ENCODE measurements around the gene TIAM2. TPM values are rescaled to one million over a fixed set of nuclear protein-coding genes. Genes with fewer than 3 reads are reported as not detected.
"Not testable (repeated sequence)": the region's sequence is repeated elsewhere in the genome, so short reads cannot be mapped to it uniquely, and the experiment has no call there.

Gene TIAM2
- total RNA-seq, 2 experiments from 2014 or later = 4.9 to 5.6 TPM

DNA sequence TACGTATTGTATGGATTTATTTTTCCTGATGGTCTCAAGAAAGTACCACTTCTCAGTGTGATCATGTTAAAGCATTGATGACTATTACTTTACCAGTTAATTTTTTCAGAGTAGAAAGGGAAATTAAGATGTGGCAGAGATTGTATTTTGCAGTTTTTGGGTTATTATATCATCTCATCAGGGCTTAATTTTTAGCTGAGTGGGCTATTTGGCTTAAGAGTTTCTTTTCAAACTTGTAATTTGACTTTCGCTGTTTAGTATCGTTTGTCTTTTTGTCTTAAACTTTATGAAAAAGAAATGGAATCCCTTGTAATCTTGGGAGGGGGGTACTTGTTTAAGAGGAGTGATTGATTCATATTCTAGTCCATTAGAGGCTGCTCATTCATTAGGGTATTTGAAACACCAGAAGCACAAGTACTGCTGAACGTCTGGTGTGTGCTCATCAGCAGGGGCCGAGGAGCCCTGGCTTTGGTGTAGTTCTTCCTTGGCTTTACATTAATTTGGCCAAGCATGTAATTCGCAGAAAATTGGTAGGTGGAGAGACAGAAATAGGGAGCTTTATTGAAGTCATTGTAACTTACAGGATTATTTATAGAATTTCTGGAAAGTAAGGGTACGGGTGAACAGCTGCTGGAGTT, 112.4 kb downstream of the TIAM2 start:
- no peaks in the 10 kb centered on the region for H3K27me3 Mint-ChIP-seq
- H3K4me3 Mint-ChIP-seq = no peak overlapping the region
- no peaks in the 10 kb centered on the region for H3K9me3 Mint-ChIP-seq
- POLR2A ChIA-PET = no interaction called here
- CTCF ChIA-PET = interaction anchor here (0.9 kb wide), 1 partner anchor 24 kb away, joined by 3 read pairs; no protein-coding TSS in a partner anchor
- no peak for DNase-seq
- H3K36me3 Mint-ChIP-seq (ENCODE audit: low read depth) = no peaks in the 10 kb centered on the region
- H3K4me1 Mint-ChIP-seq = peaks cover 22% of the 10 kb centered on the region
- H3K27ac Mint-ChIP-seq = peak overlapping the region; percentile 62

DNA sequence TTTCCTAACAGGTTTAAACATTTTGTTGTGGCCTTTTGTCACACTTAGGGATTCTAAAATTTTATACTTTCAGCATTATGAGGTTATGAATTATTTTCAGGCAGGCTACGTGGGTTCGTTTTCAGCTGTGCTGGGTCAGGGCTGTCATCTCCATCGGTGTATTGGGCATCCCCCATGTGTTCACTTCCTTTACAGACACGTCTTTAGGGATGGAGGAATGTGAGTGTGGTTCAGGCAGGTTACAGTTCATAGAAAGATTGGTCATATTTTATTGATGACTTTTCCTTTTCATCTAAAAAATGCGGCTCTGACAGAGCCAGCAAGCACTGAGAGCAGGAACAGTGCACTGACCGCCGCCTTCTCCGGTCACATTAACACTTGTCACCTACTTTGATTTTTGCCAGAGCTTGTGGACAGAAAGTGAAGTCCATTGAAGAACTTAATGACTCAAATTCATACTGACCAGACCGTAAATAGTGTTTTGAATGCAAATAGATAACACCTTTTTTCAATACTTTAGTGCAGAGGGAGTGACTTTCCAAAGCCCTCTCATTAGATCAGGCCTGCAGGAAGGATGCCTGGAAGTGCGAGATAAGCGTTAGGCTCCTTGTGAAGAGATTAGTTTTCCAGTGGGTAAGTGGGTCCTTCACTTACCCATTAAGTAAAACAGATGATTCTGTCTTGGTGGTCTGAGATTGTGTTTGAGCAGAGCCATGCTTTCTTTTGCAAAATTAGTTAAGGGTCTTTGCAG, 113.1 kb downstream of the TIAM2 start:
- H3K9me3 Mint-ChIP-seq = no peaks in the 10 kb centered on the region
- peaks cover 22% of the 10 kb centered on the region for H3K4me1 Mint-ChIP-seq
- H3K27me3 Mint-ChIP-seq = no peaks in the 10 kb centered on the region
- H3K4me3 Mint-ChIP-seq = peak overlapping the region; percentile 10
- no peak for DNase-seq
- POLR2A ChIA-PET = no interaction called here
- no peaks in the 10 kb centered on the region for H3K36me3 Mint-ChIP-seq (ENCODE audit: low read depth)
- CTCF ChIA-PET = interaction anchor here (0.9 kb wide), 1 partner anchor 24 kb away, joined by 3 read pairs; no protein-coding TSS in a partner anchor
- H3K27ac Mint-ChIP-seq = peak overlapping the region; percentile 33

DNA sequence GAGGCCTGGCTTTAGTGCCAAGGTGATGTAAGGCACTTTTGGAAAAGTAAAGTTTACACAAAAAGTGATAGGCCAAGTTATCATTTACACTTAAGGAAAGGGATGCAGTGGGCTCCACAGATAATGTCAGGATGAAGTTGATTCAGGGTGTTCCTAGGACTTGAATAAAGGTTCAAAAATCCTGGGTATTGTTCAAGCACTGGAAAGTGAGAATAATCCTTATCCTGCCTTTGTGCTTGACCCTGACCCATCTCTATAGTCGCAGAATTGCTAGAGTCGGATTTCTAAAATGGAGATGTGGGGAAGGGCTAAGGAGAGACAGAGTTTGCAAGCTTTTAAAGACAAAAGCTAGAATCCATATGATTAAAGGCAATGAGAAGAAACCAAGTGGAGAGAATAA, 115.6 kb downstream of the TIAM2 start:
- no peak overlapping the region for H3K4me3 Mint-ChIP-seq
- ChIA-PET CTCF (interaction anchor here (0.7 to 1.7 kb wide), 2 partner anchors 10 to 18 kb away, joined by 3 to 4 read pairs; no protein-coding TSS in a partner anchor), POLR2A (no interaction called here)
- no peak for DNase-seq
- no peaks in the 10 kb centered on the region for H3K27me3 Mint-ChIP-seq
- H3K36me3 Mint-ChIP-seq (ENCODE audit: low read depth) = no peaks in the 10 kb centered on the region
- H3K9me3 Mint-ChIP-seq = no peaks in the 10 kb centered on the region
- peaks cover 18% of the 10 kb centered on the region for H3K4me1 Mint-ChIP-seq
- no peak overlapping the region for H3K27ac Mint-ChIP-seq

DNA sequence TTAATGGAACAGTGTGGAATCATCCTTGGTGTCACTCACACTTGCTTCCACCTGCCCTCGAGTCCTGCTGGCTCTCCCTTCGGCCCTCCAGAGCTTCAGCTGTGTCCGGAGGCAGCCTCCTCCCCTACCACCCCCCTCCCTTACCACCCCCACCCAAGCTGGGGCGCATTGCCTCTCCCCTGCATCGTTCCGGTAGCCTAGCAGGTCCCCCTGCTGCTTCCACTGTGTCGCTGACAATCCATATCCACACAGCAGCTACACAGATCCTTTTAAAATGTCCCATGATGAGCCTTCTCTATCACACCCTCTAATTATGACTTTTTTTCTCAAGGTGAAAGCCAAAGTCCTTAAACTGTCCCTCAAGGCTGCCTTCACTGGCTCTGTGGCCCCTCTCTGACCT, 117.6 kb downstream of the TIAM2 start:
- ChIA-PET CTCF (no interaction called here), POLR2A (no interaction called here)
- Mint-ChIP-seq H3K9me3 (no peaks in the 10 kb centered on the region), H3K36me3 (ENCODE audit: low read depth) (no peaks in the 10 kb centered on the region), H3K4me1 (peaks cover 4% of the 10 kb centered on the region), H3K4me3 (no peak overlapping the region), H3K27me3 (no peaks in the 10 kb centered on the region), H3K27ac (no peak overlapping the region)
- DNase-seq = no peak

DNA sequence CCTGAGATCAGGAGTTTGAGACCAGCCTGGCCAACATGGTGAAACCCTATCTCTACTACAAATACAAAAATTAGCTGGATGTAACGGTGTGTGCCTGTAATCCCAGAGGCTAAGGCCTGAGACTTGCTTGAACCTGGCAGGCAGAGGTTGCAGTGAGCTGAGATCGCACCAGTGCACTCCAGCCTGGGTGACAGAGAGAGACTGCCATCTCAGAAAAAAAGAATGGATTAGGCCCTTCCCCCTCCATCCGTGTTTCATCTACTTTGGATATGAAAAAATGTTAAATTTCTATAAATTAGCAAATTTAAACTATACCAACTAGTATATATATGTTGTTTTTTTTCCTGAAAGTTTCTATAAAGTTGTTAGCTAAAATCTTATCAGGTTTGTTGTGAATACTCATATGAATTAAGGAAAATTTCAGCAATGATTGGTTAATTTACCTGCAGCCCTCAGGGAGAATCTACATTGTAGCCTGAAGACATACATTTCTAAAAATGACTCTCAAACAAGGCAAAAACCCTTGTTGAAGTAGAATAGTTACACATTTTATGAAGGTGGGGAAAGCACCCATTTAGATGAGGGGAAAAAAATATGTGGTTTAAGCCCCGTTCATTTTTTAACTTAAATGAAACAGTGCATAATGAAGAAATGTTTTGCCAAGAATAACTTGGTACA, 120.9 kb downstream of the TIAM2 start:
- no peaks in the 10 kb centered on the region for H3K4me1 Mint-ChIP-seq
- no peak overlapping the region for H3K4me3 Mint-ChIP-seq
- H3K27me3 Mint-ChIP-seq = no peaks in the 10 kb centered on the region
- H3K36me3 Mint-ChIP-seq (ENCODE audit: low read depth) = no peaks in the 10 kb centered on the region
- CTCF ChIA-PET = interaction anchor here (1.4 kb wide), 1 partner anchor 55 kb away, joined by 4 read pairs; no protein-coding TSS in a partner anchor
- no peak for DNase-seq
- H3K27ac Mint-ChIP-seq = no peak overlapping the region
- POLR2A ChIA-PET = no interaction called here
- no peaks in the 10 kb centered on the region for H3K9me3 Mint-ChIP-seq

DNA sequence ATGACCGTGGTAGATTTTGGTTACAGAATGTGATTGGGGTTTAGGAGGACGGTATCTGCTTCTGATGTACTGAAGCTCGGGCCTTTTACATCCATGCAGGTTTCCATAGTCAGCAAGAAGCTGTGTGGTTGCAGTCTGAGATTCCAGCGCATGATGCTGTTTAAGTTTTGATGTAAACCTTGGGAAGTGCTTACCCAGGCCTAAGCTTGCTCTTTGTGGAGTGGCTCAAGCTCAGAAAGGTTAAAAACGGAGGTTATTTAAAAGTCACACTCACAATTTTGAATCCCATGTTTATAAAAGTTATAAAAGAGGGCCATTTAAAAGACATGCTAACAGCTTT, 121.4 kb downstream of the TIAM2 start:
- Mint-ChIP-seq H3K36me3 (ENCODE audit: low read depth) (no peaks in the 10 kb centered on the region), H3K4me1 (no peaks in the 10 kb centered on the region), H3K4me3 (no peak overlapping the region), H3K27me3 (no peaks in the 10 kb centered on the region), H3K27ac (no peak overlapping the region), H3K9me3 (no peaks in the 10 kb centered on the region)
- POLR2A ChIA-PET = no interaction called here
- CTCF ChIA-PET = interaction anchor here (1.4 kb wide), 1 partner anchor 54 kb away, joined by 4 read pairs; no protein-coding TSS in a partner anchor
- DNase-seq = no peak

DNA sequence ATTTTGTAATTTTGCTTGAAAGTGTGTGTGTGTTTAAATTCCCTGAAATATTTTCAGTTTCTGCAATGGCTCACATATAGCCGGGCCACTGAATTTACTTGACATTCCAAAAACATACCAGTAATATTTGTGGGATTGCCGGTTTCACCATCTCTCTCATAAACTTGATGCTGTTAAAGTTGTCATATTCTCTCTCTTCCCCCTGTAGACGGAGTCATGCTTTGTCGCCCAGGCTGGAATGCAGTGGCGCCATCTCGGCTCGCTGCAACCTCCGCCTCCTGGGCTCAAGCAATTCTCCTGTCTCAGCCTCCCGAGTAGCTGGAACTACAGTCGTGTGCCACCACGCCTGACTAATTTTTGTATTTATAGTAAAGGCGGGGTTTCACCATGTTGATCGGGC, 122.1 kb downstream of the TIAM2 start:
- Mint-ChIP-seq H3K27ac (no peak overlapping the region), H3K9me3 (no peaks in the 10 kb centered on the region), H3K27me3 (no peaks in the 10 kb centered on the region), H3K4me3 (no peak overlapping the region), H3K4me1 (no peaks in the 10 kb centered on the region), H3K36me3 (ENCODE audit: low read depth) (no peaks in the 10 kb centered on the region)
- CTCF ChIA-PET = interaction anchor here (0.7 to 1.4 kb wide), 3 partner anchors 11 to 200 kb away, joined by 3 to 4 read pairs (median 4); no protein-coding TSS in a partner anchor
- POLR2A ChIA-PET = no interaction called here
- DNase-seq = no peak

DNA sequence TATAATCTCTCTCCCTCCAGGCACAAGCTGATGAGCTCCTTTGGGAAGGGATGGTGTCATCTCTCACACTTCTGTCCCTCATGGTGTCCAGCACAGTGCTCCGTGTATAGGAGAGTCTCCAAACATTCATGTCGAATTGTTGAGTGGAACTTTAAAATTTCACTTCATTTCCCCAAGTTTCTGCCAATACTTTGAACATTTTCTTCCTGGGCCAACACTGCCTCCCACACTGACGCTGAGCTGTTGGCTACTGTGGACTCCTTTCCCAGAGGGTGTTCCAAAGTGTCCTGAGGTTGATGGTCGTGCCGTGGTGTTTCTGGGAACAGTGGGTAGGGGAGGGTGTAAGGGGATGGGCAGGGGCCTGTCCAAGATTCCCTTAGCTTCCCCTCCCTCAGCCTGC, 122.7 kb downstream of the TIAM2 start:
- H3K4me3 Mint-ChIP-seq = no peak overlapping the region
- CTCF ChIA-PET = interaction anchor here (0.7 to 1.1 kb wide), 2 partner anchors 10 to 100 kb away, joined by 3 read pairs; no protein-coding TSS in a partner anchor
- no peak overlapping the region for H3K27ac Mint-ChIP-seq
- DNase-seq = no peak
- no peaks in the 10 kb centered on the region for H3K9me3 Mint-ChIP-seq
- no peaks in the 10 kb centered on the region for H3K27me3 Mint-ChIP-seq
- POLR2A ChIA-PET = no interaction called here
- no peaks in the 10 kb centered on the region for H3K4me1 Mint-ChIP-seq
- H3K36me3 Mint-ChIP-seq (ENCODE audit: low read depth) = no peaks in the 10 kb centered on the region

DNA sequence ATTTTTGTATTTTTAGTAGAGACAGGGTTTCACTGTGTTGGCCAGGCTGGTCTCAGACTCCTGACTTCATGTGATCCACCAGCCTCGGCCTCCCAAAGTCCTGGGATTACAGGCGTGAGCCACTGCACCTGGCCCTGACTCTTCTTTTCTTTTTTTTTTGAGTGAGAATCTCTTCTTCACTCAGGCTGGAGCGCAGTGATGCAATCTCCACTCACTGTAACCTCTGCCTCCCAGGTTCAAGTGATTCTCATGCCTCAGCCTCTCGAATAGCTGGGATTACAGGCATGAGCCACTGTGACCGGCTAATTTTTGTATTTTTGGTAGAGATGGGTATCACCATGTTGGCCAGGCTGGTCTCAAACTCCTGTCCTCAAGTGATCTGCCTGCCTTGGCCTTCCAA, 124.1 kb downstream of the TIAM2 start:
- POLR2A ChIA-PET; H3K9me3 Mint-ChIP-seq; H3K27me3 Mint-ChIP-seq; H3K4me1 Mint-ChIP-seq; H3K4me3 Mint-ChIP-seq; H3K36me3 Mint-ChIP-seq (ENCODE audit: low read depth); H3K27ac Mint-ChIP-seq; DNase-seq: not testable (repeated sequence)
- CTCF ChIA-PET = interaction anchor here (1.1 kb wide), 1 partner anchor 108 kb away, joined by 5 read pairs; no protein-coding TSS in a partner anchor

DNA sequence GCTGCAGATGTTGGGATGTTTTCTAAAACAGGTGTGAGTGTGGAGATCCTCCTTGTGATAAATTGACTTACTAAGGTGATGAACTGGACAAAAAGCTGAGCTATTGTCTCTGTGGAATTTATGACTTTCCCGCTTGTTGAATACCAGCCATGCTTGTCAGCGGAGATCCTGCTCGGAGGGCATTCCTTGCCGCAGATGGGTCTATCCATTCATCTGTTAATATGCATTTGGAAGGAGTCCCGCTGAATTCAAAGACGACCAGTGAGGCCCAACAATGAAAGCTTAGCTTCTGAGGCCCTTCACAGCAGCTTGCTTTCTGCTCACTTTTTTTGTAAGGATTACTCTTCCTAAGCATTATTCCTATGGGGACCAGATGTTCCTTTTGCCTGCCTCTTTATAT, 124.9 kb downstream of the TIAM2 start:
- POLR2A ChIA-PET = no interaction called here
- CTCF ChIA-PET = interaction anchor here (1.1 kb wide), 1 partner anchor 109 kb away, joined by 5 read pairs; no protein-coding TSS in a partner anchor
- Mint-ChIP-seq H3K36me3 (ENCODE audit: low read depth) (no peaks in the 10 kb centered on the region), H3K9me3 (no peaks in the 10 kb centered on the region), H3K27ac (no peak overlapping the region), H3K4me3 (no peak overlapping the region), H3K27me3 (no peaks in the 10 kb centered on the region), H3K4me1 (no peaks in the 10 kb centered on the region)
- no peak for DNase-seq

DNA sequence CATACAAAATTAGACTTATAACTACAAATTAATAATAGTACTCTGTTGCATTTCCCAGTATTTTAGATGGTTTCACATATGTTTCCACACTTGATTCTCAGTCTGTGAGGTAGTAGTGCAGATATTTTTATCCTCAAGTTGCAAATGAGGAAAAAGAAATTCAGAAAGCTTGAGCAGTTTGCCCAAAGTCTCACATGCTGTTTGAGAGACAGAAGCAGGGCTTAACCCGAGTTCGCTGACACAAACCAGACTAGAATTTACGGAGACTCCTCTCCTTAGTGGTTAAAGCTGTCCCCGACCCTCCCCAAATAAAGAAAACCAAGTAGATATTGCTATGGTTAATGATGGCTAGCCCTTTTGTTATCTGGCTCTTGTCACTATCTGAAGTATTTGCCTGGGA, 126.2 kb downstream of the TIAM2 start:
- no peaks in the 10 kb centered on the region for H3K27me3 Mint-ChIP-seq
- H3K9me3 Mint-ChIP-seq = no peaks in the 10 kb centered on the region
- ChIA-PET POLR2A (no interaction called here), CTCF (no interaction called here)
- H3K36me3 Mint-ChIP-seq (ENCODE audit: low read depth) = no peaks in the 10 kb centered on the region
- no peak for DNase-seq
- no peak overlapping the region for H3K27ac Mint-ChIP-seq
- H3K4me3 Mint-ChIP-seq = no peak overlapping the region
- peaks cover 3% of the 10 kb centered on the region for H3K4me1 Mint-ChIP-seq

DNA sequence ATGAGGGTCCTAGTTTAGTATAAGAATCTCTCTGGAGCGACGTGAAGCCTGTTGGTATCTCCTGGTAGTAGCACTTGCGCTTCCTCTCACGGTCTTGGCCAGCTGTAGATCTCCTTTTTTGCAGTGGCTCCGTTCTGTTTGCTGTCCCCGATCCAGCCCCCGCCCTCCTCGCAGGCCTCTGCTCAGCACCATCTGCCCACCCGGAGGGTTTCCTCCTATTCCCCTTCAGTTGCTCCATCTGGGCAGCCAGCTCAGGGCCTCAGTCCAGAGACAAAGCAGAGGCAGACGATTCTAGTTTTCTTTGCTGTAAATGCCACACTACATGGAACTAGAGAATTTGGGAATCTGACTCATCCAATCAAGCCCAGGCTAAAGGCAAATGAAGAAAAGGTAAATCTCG, 126.6 kb downstream of the TIAM2 start:
- ChIA-PET POLR2A (no interaction called here), CTCF (no interaction called here)
- Mint-ChIP-seq H3K27ac (no peak overlapping the region), H3K27me3 (no peaks in the 10 kb centered on the region), H3K9me3 (no peaks in the 10 kb centered on the region), H3K4me1 (peaks cover 3% of the 10 kb centered on the region), H3K4me3 (no peak overlapping the region), H3K36me3 (ENCODE audit: low read depth) (no peaks in the 10 kb centered on the region)
- DNase-seq = no peak

Measured in activated CD4-positive, alpha-beta T cell treated with anti-CD3 and anti-CD28 coated beads, Interleukin-2, amount 10 ng/mL, durations not matched to agents 7 days and 5 days (primary cell).